NT2/D1 (cell line): ENCODE results near the gene OGFR.

Experiments used
- YY1 ChIP-seq: IDR thresholded peaks from 2 replicates; pipeline ENCODE4 v1.6.1; 2011; ENCODE audit not compliant: insufficient read length, insufficient read depth
- ZNF274 ChIP-seq: IDR thresholded peaks from 2 replicates; pipeline ENCODE4 v1.6.1; 2011; ENCODE audit warnings: mild to moderate bottlenecking, low read depth, low read length

- TF ChIP-seq YY1, result no peak
- no peak for TF ChIP-seq ZNF274
These were observed 31.6 kb downstream of the OGFR start for GRCh38 chr20:62835931-62836861.
